ENCODE measurements around the gene PLCB1.

PLCB1 gene

DNA sequence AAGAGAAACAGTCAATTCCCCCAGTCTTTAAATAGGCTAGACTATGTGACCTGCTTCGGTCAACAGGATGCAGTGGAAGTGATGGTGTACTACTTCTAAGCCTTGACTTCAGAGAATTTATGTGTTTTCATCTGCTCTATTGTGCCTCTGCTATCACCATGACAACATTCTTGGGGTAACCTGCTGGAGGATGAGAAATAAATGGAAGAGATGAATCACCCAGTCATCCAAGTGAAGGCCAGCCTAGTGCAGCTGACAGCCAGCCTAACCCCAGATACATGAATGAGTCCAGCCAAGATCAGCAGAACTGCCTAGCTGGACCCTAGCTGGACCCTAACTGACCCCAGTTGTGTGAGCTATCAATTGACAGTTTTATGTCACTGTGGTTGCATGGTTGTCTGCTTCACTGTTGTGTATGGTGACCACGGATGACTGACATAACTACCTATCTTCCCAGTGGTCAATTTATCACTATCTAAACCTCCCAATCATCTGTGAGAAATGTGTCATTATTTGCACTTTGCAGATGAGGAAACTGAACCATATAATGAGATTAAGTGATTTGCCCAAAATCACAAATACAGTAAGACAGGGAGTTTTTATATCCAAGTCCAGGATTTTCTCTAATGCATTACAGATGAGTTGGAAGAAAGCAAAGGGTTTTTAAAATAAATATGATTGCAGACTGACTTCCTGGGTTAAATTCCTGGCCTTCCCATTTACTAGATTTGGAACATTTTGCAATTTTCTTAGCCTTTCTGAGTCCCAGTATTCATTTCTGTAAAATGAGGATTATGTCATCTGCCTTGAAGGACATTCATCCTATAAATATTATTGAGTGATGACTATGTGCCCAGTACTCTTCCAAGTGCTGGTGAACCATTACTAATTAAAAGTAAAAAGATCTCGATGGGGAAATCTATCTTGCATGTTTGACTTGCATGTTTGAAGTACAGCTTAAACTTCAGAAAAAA, 800.4 kb downstream of the PLCB1 start:
- no peak overlapping the region for H3K4me3 ChIP-seq (ENCODE audit: low read depth, low read length)
- TF ChIP-seq, protein P1, sequence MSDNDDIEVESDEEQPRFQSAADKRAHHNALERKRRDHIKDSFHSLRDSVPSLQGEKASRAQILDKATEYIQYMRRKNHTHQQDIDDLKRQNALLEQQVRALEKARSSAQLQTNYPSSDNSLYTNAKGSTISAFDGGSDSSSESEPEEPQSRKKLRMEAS (IDR thresholded peaks at IDR 0.05; ENCODE audit: low read depth, low read length), result no peak
- TF ChIP-seq POLR2A (IDR thresholded peaks at IDR 0.05; ENCODE audit: extremely low read depth, insufficient read length) (no peak), MYC (IDR thresholded peaks at IDR 0.05; ENCODE audit: low read depth, low read length) (no peak)
- TF ChIP-seq, protein P2, sequence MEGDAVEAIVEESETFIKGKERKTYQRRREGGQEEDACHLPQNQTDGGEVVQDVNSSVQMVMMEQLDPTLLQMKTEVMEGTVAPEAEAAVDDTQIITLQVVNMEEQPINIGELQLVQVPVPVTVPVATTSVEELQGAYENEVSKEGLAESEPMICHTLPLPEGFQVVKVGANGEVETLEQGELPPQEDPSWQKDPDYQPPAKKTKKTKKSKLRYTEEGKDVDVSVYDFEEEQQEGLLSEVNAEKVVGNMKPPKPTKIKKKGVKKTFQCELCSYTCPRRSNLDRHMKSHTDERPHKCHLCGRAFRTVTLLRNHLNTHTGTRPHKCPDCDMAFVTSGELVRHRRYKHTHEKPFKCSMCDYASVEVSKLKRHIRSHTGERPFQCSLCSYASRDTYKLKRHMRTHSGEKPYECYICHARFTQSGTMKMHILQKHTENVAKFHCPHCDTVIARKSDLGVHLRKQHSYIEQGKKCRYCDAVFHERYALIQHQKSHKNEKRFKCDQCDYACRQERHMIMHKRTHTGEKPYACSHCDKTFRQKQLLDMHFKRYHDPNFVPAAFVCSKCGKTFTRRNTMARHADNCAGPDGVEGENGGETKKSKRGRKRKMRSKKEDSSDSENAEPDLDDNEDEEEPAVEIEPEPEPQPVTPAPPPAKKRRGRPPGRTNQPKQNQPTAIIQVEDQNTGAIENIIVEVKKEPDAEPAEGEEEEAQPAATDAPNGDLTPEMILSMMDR (IDR thresholded peaks at IDR 0.05; ENCODE audit: low read depth, low read length), result no peak
- DNase-seq (ENCODE audit: low read depth), result no peak

DNA sequence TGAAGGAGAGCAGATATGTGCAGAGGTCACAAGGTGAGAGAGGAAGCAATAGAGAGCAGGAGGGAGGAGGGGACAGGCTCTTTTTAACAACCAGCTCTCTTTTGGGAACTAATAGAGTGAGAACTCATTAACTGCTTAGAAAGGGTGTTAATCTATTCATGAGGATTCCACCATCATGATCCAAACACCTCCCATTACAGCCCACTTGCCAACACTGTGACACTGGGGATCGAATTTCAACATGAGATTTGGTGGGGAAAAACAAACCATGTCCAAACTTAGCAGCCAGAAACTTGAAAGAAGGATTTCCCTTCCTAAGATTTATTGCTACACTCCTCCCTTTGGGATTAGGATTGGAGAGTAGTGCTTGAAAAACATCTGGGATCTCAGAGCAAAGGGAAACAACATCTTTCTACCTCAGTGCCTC, 801.3 kb downstream of the PLCB1 start:
- no peak for TF ChIP-seq POLR2A (IDR thresholded peaks at IDR 0.05; ENCODE audit: extremely low read depth, insufficient read length)
- TF ChIP-seq, protein P1 (IDR thresholded peaks at IDR 0.05; ENCODE audit: low read depth, low read length), result no peak
- no peak for TF ChIP-seq MYC (IDR thresholded peaks at IDR 0.05; ENCODE audit: low read depth, low read length)
- TF ChIP-seq, protein P2 (IDR thresholded peaks at IDR 0.05; ENCODE audit: low read depth, low read length), result no peak
- H3K4me3 ChIP-seq (ENCODE audit: low read depth, low read length), result no peak overlapping the region
- DNase-seq (ENCODE audit: low read depth), result no peak

DNA sequence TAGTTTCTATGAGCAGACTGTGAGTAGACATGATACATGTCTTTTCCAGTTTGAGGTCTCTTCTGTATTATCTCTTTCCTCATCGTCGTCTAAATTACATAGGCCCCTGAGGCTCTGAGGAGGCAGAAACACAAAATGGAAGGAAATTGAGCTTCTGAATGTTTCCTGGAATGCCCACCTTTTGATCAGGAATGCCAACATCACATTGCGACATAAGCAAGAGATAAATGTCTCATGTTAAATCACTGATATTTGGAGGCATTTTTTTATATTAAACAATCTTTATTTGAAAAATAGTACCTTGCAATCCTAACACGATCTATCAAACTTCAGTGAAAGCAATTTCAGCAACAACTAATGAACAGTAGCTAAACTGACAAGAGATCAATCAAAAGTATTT, 802.3 kb downstream of the PLCB1 start:
- H3K4me3 ChIP-seq (ENCODE audit: low read depth, low read length), result no peak overlapping the region
- TF ChIP-seq MYC (IDR thresholded peaks at IDR 0.05; ENCODE audit: low read depth, low read length) (no peak), POLR2A (IDR thresholded peaks at IDR 0.05; ENCODE audit: extremely low read depth, insufficient read length) (no peak)
- TF ChIP-seq, protein P1 (IDR thresholded peaks at IDR 0.05; ENCODE audit: low read depth, low read length), result no peak
- TF ChIP-seq, protein P2 (IDR thresholded peaks at IDR 0.05; ENCODE audit: low read depth, low read length), result no peak
- DNase-seq (ENCODE audit: low read depth), result no peak
